ENCODE results near the gene RBM39.
"Not testable (repeated sequence)": the region's sequence is repeated elsewhere in the genome, so short reads cannot be mapped to it uniquely, and the experiment has no call there.

The RBM39 gene

GRCh38 chr20:35698298-35699126 is 43.5 kb downstream of the RBM39 start:
- Histone ChIP-seq H3K27me3 (no peaks in the 10 kb centered on the region), H3K4me3 (peak overlapping the region; percentile 73 to 94 (median 82)), H3K9ac (peak overlapping the region; percentile 85 to 97 (median 92)), H3K4me1 (peaks cover 28 to 46% (median 33%) of the 10 kb centered on the region in 10 experiments), H4K20me1 (peaks cover 33 to 41% (median 36%) of the 10 kb centered on the region in 11 experiments; a peak in 21 of 22 replicates), H3K27ac (peak overlapping the region; percentile 77 to 93 (median 88); a peak in 21 of 22 replicates), H3K9me3 (replicated peaks in 1 of 11) (no peaks in the 10 kb centered on the region), H3K36me3 (peaks cover 34 to 66% (median 56%) of the 10 kb centered on the region in 11 experiments), H3K4me2 (peak overlapping the region; percentile 79 to 98 (median 92))
- no peak for TF ChIP-seq Cebpa-rat (IDR thresholded peaks at IDR 0.05)

GRCh38 chr20:35697696-35698297 is 44.3 kb downstream of the RBM39 start:
- peak overlapping the region; percentile 73 to 94 (median 82); a peak in 19 of 20 replicates for H3K4me3 ChIP-seq
- TF ChIP-seq Cebpa-rat (IDR thresholded peaks at IDR 0.05): no peak
- peak overlapping the region; percentile 85 to 97 (median 92); a peak in 21 of 22 replicates for H3K9ac ChIP-seq
- H3K36me3 ChIP-seq: peaks cover 32 to 66% (median 56%) of the 10 kb centered on the region in 11 experiments
- H3K27ac ChIP-seq: peak overlapping the region in 4 of 11 experiments; percentile 85 to 92 (median 90); a peak in 2 of 22 replicates
- no peaks in the 10 kb centered on the region for H3K27me3 ChIP-seq
- H3K4me1 ChIP-seq: peaks cover 28 to 46% (median 33%) of the 10 kb centered on the region in 10 experiments
- H4K20me1 ChIP-seq: peaks cover 26 to 33% (median 29%) of the 10 kb centered on the region in 11 experiments; a peak in 21 of 22 replicates
- H3K4me2 ChIP-seq: peak overlapping the region; percentile 79 to 98 (median 92)
- no peaks in the 10 kb centered on the region for H3K9me3 ChIP-seq (replicated peaks in 1 of 11)

GRCh38 chr20:35695978-35696377 is 46.1 kb downstream of the RBM39 start:
- Histone ChIP-seq H3K36me3 (peaks cover 24 to 66% (median 53%) of the 10 kb centered on the region in 11 experiments), H3K4me2 (no peak overlapping the region), H3K27ac (no peak overlapping the region), H3K27me3 (no peaks in the 10 kb centered on the region), H4K20me1 (peaks cover 8 to 15% (median 11%) of the 10 kb centered on the region in 11 experiments; a peak in 19 of 22 replicates), H3K9me3 (replicated peaks in 1 of 11) (no peaks in the 10 kb centered on the region), H3K4me1 (peaks cover 25 to 31% (median 28%) of the 10 kb centered on the region in 10 experiments), H3K9ac (no peak overlapping the region), H3K4me3 (no peak overlapping the region)
- TF ChIP-seq Cebpa-rat (IDR thresholded peaks at IDR 0.05): no peak

- Histone ChIP-seq H3K27ac (no peak overlapping the region), H3K9me3 (replicated peaks in 1 of 11) (no peaks in the 10 kb centered on the region), H3K9ac (no peak overlapping the region), H3K36me3 (peaks cover 30 to 68% (median 56%) of the 10 kb centered on the region in 11 experiments), H3K27me3 (no peaks in the 10 kb centered on the region), H3K4me1 (peaks cover 19 to 24% (median 21%) of the 10 kb centered on the region in 10 experiments), H3K4me3 (no peak overlapping the region), H4K20me1 (peaks cover 1 to 8% (median 4%) of the 10 kb centered on the region in 11 experiments; a peak in 16 of 22 replicates), H3K4me2 (no peak overlapping the region)
- no peak for TF ChIP-seq Cebpa-rat (IDR thresholded peaks at IDR 0.05)
Observed at GRCh38 chr20:35695245-35695749, 46.8 kb downstream of the RBM39 start.

GRCh38 chr20:35690265-35690664 is 51.8 kb downstream of the RBM39 start:
- Histone ChIP-seq H3K27me3 (no peaks in the 10 kb centered on the region), H4K20me1 (no peaks in the 10 kb centered on the region), H3K9ac (no peak overlapping the region), H3K4me3 (no peak overlapping the region), H3K4me1 (peaks cover 0 to 9% (median 0%) of the 10 kb centered on the region in 10 experiments; a peak in 5 of 20 replicates), H3K4me2 (no peak overlapping the region), H3K9me3 (replicated peaks in 1 of 11) (peaks cover 14 to 17% (median 16%) of the 10 kb centered on the region in 11 experiments; a peak in 20 of 22 replicates), H3K27ac (no peak overlapping the region), H3K36me3 (peaks cover 58 to 96% (median 81%) of the 10 kb centered on the region in 11 experiments)
- no peak for TF ChIP-seq Cebpa-rat (IDR thresholded peaks at IDR 0.05)

- H3K4me3 ChIP-seq: peak overlapping the region in 2 of 10 experiments; percentile 2 to 44; a peak in 1 of 20 replicates
- not testable (repeated sequence) for H3K27me3 ChIP-seq, H3K9ac ChIP-seq, H4K20me1 ChIP-seq, H3K4me1 ChIP-seq
- peaks cover 45 to 82% (median 63%) of the 10 kb centered on the region in 11 experiments for H3K36me3 ChIP-seq
- peak overlapping the region in 4 of 11 experiments; percentile 19 to 48 (median 35); a peak in 7 of 22 replicates for H3K4me2 ChIP-seq
- H3K27ac ChIP-seq: peak overlapping the region in 1 of 11 experiments; percentile 53; a peak in 2 of 22 replicates
- H3K9me3 ChIP-seq (replicated peaks in 1 of 11): peaks cover 14 to 17% (median 16%) of the 10 kb centered on the region in 11 experiments; a peak in 20 of 22 replicates
Observed at GRCh38 chr20:35686872-35687271, 55.2 kb downstream of the RBM39 start.

- peaks cover 14 to 17% (median 16%) of the 10 kb centered on the region in 11 experiments; a peak in 20 of 22 replicates for H3K9me3 ChIP-seq (replicated peaks in 1 of 11)
- peaks cover 32 to 71% (median 52%) of the 10 kb centered on the region in 11 experiments for H3K36me3 ChIP-seq
- H3K27ac ChIP-seq, H3K9ac ChIP-seq, H3K4me2 ChIP-seq, H3K27me3 ChIP-seq, H4K20me1 ChIP-seq, H3K4me3 ChIP-seq: not testable (repeated sequence)
- peaks cover 10 to 23% (median 15%) of the 10 kb centered on the region in 10 experiments for H3K4me1 ChIP-seq
Observed at GRCh38 chr20:35685368-35685767, 56.7 kb downstream of the RBM39 start.

- TF ChIP-seq Cebpa-rat (IDR thresholded peaks at IDR 0.05): no peak
- Histone ChIP-seq H3K9me3 (replicated peaks in 1 of 11) (peaks cover 1 to 2% (median 2%) of the 10 kb centered on the region in 11 experiments; a peak in 20 of 22 replicates), H3K27me3 (no peaks in the 10 kb centered on the region), H4K20me1 (no peaks in the 10 kb centered on the region), H3K9ac (no peak overlapping the region), H3K36me3 (peaks cover 10 to 63% (median 37%) of the 10 kb centered on the region in 11 experiments), H3K27ac (no peak overlapping the region), H3K4me2 (no peak overlapping the region), H3K4me3 (no peak overlapping the region), H3K4me1 (peaks cover 16 to 25% (median 22%) of the 10 kb centered on the region in 10 experiments)
Observed at GRCh38 chr20:35681960-35682359, 60.1 kb downstream of the RBM39 start.
